ENCODE results near the gene CCDC92B.
"Not testable (repeated sequence)": the region's sequence is repeated elsewhere in the genome, so short reads cannot be mapped to it uniquely, and the experiment has no call there.

The CCDC92B gene

GRCh38 chr17:2749058-2749783, at the start of gene CCDC92B:
CCDC92B (minus strand) TSS chr17:2749652; CDS start chr17:2735145, 14,507 bp downstream.
- no peak for DNase-seq

GRCh38 chr17:2798678-2799077, 49.2 kb upstream of the CCDC92B start:
- no peak for DNase-seq

GRCh38 chr17:2798188-2798587, 48.7 kb upstream of the CCDC92B start:
- no peak for DNase-seq

- DNase-seq = no peak
Measured at GRCh38 chr17:2797637-2798036, 48.2 kb upstream of the CCDC92B start.

- DNase-seq = no peak
Measured at GRCh38 chr17:2797226-2797625, 47.8 kb upstream of the CCDC92B start.

- peak; percentile 78 for DNase-seq
Measured at GRCh38 chr17:2796164-2797125, 47.0 kb upstream of the CCDC92B start, which contains the start of gene RAP1GAP2. RAP1GAP2 (plus strand) TSS chr17:2796438; CDS start chr17:2796528, 90 bp downstream.

GRCh38 chr17:2795441-2796163, 46.1 kb upstream of the CCDC92B start:
- DNase-seq = no peak

GRCh38 chr17:2794111-2794803, 44.8 kb upstream of the CCDC92B start:
- DNase-seq = peak; percentile 33

- peak; percentile 72 for DNase-seq
Measured at GRCh38 chr17:2792366-2793169, 43.1 kb upstream of the CCDC92B start.

- no peak for DNase-seq
Measured at GRCh38 chr17:2789700-2790099, 40.2 kb upstream of the CCDC92B start.

GRCh38 chr17:2786176-2786881, 36.9 kb upstream of the CCDC92B start:
- peak; percentile 89 for DNase-seq

- DNase-seq = not testable (repeated sequence)
Measured at GRCh38 chr17:2785376-2785775, 35.9 kb upstream of the CCDC92B start.

- DNase-seq = no peak
Measured at GRCh38 chr17:2784864-2785263, 35.4 kb upstream of the CCDC92B start.

GRCh38 chr17:2783310-2784030, 34.0 kb upstream of the CCDC92B start:
- DNase-seq = no peak

GRCh38 chr17:2782055-2782454, 32.6 kb upstream of the CCDC92B start:
- no peak for DNase-seq

- not testable (repeated sequence) for DNase-seq
Measured at GRCh38 chr17:2781598-2781997, 32.1 kb upstream of the CCDC92B start.

- DNase-seq = no peak
Measured at GRCh38 chr17:2780931-2781454, 31.5 kb upstream of the CCDC92B start.

GRCh38 chr17:2780256-2780655, 30.8 kb upstream of the CCDC92B start:
- DNase-seq = no peak

GRCh38 chr17:2779545-2779944, 30.1 kb upstream of the CCDC92B start:
- no peak for DNase-seq

- no peak for DNase-seq
Measured at GRCh38 chr17:2778489-2778888, 29.0 kb upstream of the CCDC92B start.

Data from CD4-positive, alpha-beta T cell treated with Interleukin-4 for 4 hours (primary cell).